Astrocyte (in vitro differentiated cells and primary cell): Measurements from ENCODE around the gene AKAP9. TPM values are rescaled to one million over a fixed set of nuclear protein-coding genes. Genes with fewer than 3 reads are reported as not detected.

Experiments used
- DNase-seq: peaks from one replicate; pipeline ENCODE4 v3.0.0-alpha.2; 2010; ENCODE audit warnings: low read depth
- FAIRE-seq: peaks from 2 replicates; lab custom pipeline; 2011; peaks lifted over from hg19 to GRCh38; lab: Jason Lieb, UNC
- H2AFZ ChIP-seq: 2 replicates; pipeline ENCODE4 v1.6.0; 2012; ENCODE audit warnings: low read depth, low read length, inconsistent platforms
- H3K27ac ChIP-seq: 2 replicates; pipeline ENCODE4 v1.5.1; 2011; ENCODE audit warnings: low read depth, low read length, inconsistent platforms
- H3K27me3 ChIP-seq: 2 replicates; pipeline ENCODE4 v1.6.0; 2011; ENCODE audit warnings: low read length, inconsistent platforms; ENCODE audit not compliant: insufficient read depth
- H3K36me3 ChIP-seq: 2 replicates; pipeline ENCODE4 v1.5.1; 2011; ENCODE audit warnings: low read length, inconsistent platforms; ENCODE audit not compliant: insufficient read depth
- H3K4me1 ChIP-seq: 2 replicates; pipeline ENCODE4 v1.5.1; 2011; ENCODE audit warnings: low read length, inconsistent platforms; ENCODE audit not compliant: insufficient read depth
- H3K4me2 ChIP-seq: 2 replicates; pipeline ENCODE4 v1.6.0; 2012; ENCODE audit warnings: low read length, inconsistent platforms
- H3K4me3 ChIP-seq: 2 replicates; pipeline ENCODE4 v1.5.1; 2011; ENCODE audit warnings: low read depth, mild to moderate bottlenecking, low read length, inconsistent platforms; ENCODE audit not compliant: insufficient read depth
- H3K79me2 ChIP-seq: 2 replicates; pipeline ENCODE4 v1.6.0; 2012; ENCODE audit warnings: mild to moderate bottlenecking, low read length, inconsistent platforms; ENCODE audit not compliant: insufficient read depth
- H3K9ac ChIP-seq: 2 replicates; pipeline ENCODE4 v1.6.0; 2012; ENCODE audit warnings: mild to moderate bottlenecking, low read length, inconsistent platforms
- H3K9me3 ChIP-seq: 2 replicates; pipeline ENCODE4 v1.5.1; 2012; ENCODE audit warnings: low read depth, mild to moderate bottlenecking, low read length, inconsistent platforms; ENCODE audit not compliant: insufficient read depth
- H4K20me1 ChIP-seq: 2 replicates; pipeline ENCODE4 v1.6.0; 2012; ENCODE audit warnings: low read length, inconsistent platforms; ENCODE audit not compliant: insufficient read depth
- H3K27ac Mint-ChIP-seq: one replicate; pipeline ENCODE4 v1.8.0; 2021; ENCODE audit warnings: mild to moderate bottlenecking, mixed read lengths; ENCODE audit not compliant: unreplicated experiment
- H3K27me3 Mint-ChIP-seq: one replicate; pipeline ENCODE4 v1.8.0; 2021; ENCODE audit warnings: low read depth, mixed read lengths; ENCODE audit not compliant: unreplicated experiment
- H3K36me3 Mint-ChIP-seq: one replicate; pipeline ENCODE4 v1.8.0; 2021; ENCODE audit warnings: low read depth, mixed read lengths; ENCODE audit not compliant: unreplicated experiment
- H3K4me1 Mint-ChIP-seq: one replicate; pipeline ENCODE4 v1.8.0; 2021; ENCODE audit warnings: low read depth, mixed read lengths; ENCODE audit not compliant: unreplicated experiment
- H3K4me3 Mint-ChIP-seq: one replicate; pipeline ENCODE4 v1.8.0; 2021; ENCODE audit warnings: mild to moderate bottlenecking, moderate library complexity, mixed read lengths; ENCODE audit not compliant: unreplicated experiment
- H3K9me3 Mint-ChIP-seq: one replicate; pipeline ENCODE4 v1.8.0; 2021; ENCODE audit warnings: mild to moderate bottlenecking, mixed read lengths; ENCODE audit not compliant: unreplicated experiment
- CTCF ChIP-seq: IDR thresholded peaks from 2 replicates; pipeline ENCODE4 v1.5.1; 2011; ENCODE audit warnings: low read depth, mild to moderate bottlenecking, inconsistent platforms, low read length, moderate library complexity; ENCODE audit not compliant: insufficient read depth
- EZH2 ChIP-seq: IDR thresholded peaks from 2 replicates; pipeline ENCODE4 v1.6.1; 2012; ENCODE audit warnings: mild to moderate bottlenecking, low read length, inconsistent platforms; ENCODE audit not compliant: insufficient read depth
- total RNA-seq: library from RNA; stranded (reverse); gene quantifications from 2 replicates; pipeline ENCODE4 v1.2.1, GENCODE V29; 2021

Gene AKAP9
- total RNA-seq, 1 donor from 2014 or later, result 55.6 TPM

- FAIRE-seq (no peak), DNase-seq (no peak)
- H3K9me3 Mint-ChIP-seq, result no peaks in the 10 kb centered on the region
- no peak overlapping the region for H3K4me3 Mint-ChIP-seq
- no peaks in the 10 kb centered on the region for H3K79me2 ChIP-seq
- H3K4me3 ChIP-seq, result no peak overlapping the region
- H3K4me1 Mint-ChIP-seq, result no peaks in the 10 kb centered on the region
- H3K36me3 Mint-ChIP-seq, result peaks cover 7% of the 10 kb centered on the region
- H3K27ac Mint-ChIP-seq, result no peak overlapping the region
- H4K20me1 ChIP-seq, result no peaks in the 10 kb centered on the region
- H2AFZ ChIP-seq, result no peak overlapping the region
- no peaks in the 10 kb centered on the region for H3K27me3 Mint-ChIP-seq
- H3K9me3 ChIP-seq, result no peaks in the 10 kb centered on the region
- H3K4me1 ChIP-seq, result no peaks in the 10 kb centered on the region
- peaks cover 7% of the 10 kb centered on the region for H3K36me3 ChIP-seq
- no peak overlapping the region for H3K27ac ChIP-seq
- no peak overlapping the region for H3K4me2 ChIP-seq
- H3K27me3 ChIP-seq, result no peaks in the 10 kb centered on the region
- H3K9ac ChIP-seq, result no peak overlapping the region
- TF ChIP-seq EZH2 (no peak), CTCF (no peak)
Measured at GRCh38 chr7:92035576-92035975, 94.9 kb downstream of the AKAP9 start.

- Histone ChIP-seq H3K4me3 (no peak overlapping the region), H3K27ac (no peak overlapping the region), H3K36me3 (peaks cover 16% of the 10 kb centered on the region), H3K4me1 (no peaks in the 10 kb centered on the region), H3K9ac (no peak overlapping the region), H3K9me3 (no peaks in the 10 kb centered on the region), H3K79me2 (no peaks in the 10 kb centered on the region), H2AFZ (no peak overlapping the region), H3K4me2 (no peak overlapping the region), H4K20me1 (no peaks in the 10 kb centered on the region), H3K27me3 (no peaks in the 10 kb centered on the region)
- DNase-seq, result no peak
- peaks cover 3% of the 10 kb centered on the region for H3K36me3 Mint-ChIP-seq
- H3K27me3 Mint-ChIP-seq, result no peaks in the 10 kb centered on the region
- H3K27ac Mint-ChIP-seq, result no peak overlapping the region
- no peak for FAIRE-seq
- H3K4me1 Mint-ChIP-seq, result no peaks in the 10 kb centered on the region
- no peak overlapping the region for H3K4me3 Mint-ChIP-seq
- TF ChIP-seq EZH2, result no peak
- TF ChIP-seq CTCF, result no peak
- no peaks in the 10 kb centered on the region for H3K9me3 Mint-ChIP-seq
Measured at GRCh38 chr7:92039900-92040299, 99.2 kb downstream of the AKAP9 start.

GRCh38 chr7:92042056-92042737, 101.5 kb downstream of the AKAP9 start:
- H3K36me3 Mint-ChIP-seq, result peaks cover 9% of the 10 kb centered on the region
- no peaks in the 10 kb centered on the region for H3K27me3 ChIP-seq
- DNase-seq (no peak), FAIRE-seq (no peak)
- no peak overlapping the region for H3K4me3 ChIP-seq
- no peak overlapping the region for H3K27ac ChIP-seq
- no peaks in the 10 kb centered on the region for H3K9me3 ChIP-seq
- no peaks in the 10 kb centered on the region for H3K9me3 Mint-ChIP-seq
- no peak overlapping the region for H3K27ac Mint-ChIP-seq
- H3K36me3 ChIP-seq, result peaks cover 30% of the 10 kb centered on the region
- H3K27me3 Mint-ChIP-seq, result no peaks in the 10 kb centered on the region
- H3K4me1 Mint-ChIP-seq, result no peaks in the 10 kb centered on the region
- H3K79me2 ChIP-seq, result no peaks in the 10 kb centered on the region
- no peak for TF ChIP-seq EZH2
- TF ChIP-seq CTCF, result no peak
- no peak overlapping the region for H3K4me2 ChIP-seq
- no peaks in the 10 kb centered on the region for H3K4me1 ChIP-seq
- H2AFZ ChIP-seq, result no peak overlapping the region
- no peak overlapping the region for H3K4me3 Mint-ChIP-seq
- H4K20me1 ChIP-seq, result no peaks in the 10 kb centered on the region
- H3K9ac ChIP-seq, result no peak overlapping the region
